ENCODE data around the gene DVL2.

The DVL2 gene

GRCh38 chr17:7239091-7240027 is 5.0 kb upstream of the DVL2 start, which contains the start of gene PHF23 (continued):
- peak; percentile 94 for TF ChIP-seq ZBTB17 (tag by site-specific recombination; IDR thresholded peaks at IDR 0.05)
- TF ChIP-seq ZNF623 (tag by site-specific recombination; IDR thresholded peaks at IDR 0.05) = no peak; the same call in 1 of the 2 replicates
- TF ChIP-seq ZBTB8A (tag by site-specific recombination; IDR thresholded peaks at IDR 0.05) = peak; percentile 35
- TF ChIP-seq, protein P1, sequence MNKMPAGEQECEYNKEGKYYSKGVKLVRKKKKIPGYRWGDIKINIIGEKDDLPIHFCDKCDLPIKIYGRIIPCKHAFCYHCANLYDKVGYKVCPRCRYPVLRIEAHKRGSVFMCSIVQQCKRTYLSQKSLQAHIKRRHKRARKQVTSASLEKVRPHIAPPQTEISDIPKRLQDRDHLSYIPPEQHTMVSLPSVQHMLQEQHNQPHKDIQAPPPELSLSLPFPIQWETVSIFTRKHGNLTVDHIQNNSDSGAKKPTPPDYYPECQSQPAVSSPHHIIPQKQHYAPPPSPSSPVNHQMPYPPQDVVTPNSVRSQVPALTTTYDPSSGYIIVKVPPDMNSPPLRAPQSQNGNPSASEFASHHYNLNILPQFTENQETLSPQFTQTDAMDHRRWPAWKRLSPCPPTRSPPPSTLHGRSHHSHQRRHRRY (tag by site-specific recombination; IDR thresholded peaks at IDR 0.05) = no peak
- TF ChIP-seq ZSCAN16 (tag by site-specific recombination; IDR thresholded peaks at IDR 0.05) = no peak
- TF ChIP-seq, protein P2, sequence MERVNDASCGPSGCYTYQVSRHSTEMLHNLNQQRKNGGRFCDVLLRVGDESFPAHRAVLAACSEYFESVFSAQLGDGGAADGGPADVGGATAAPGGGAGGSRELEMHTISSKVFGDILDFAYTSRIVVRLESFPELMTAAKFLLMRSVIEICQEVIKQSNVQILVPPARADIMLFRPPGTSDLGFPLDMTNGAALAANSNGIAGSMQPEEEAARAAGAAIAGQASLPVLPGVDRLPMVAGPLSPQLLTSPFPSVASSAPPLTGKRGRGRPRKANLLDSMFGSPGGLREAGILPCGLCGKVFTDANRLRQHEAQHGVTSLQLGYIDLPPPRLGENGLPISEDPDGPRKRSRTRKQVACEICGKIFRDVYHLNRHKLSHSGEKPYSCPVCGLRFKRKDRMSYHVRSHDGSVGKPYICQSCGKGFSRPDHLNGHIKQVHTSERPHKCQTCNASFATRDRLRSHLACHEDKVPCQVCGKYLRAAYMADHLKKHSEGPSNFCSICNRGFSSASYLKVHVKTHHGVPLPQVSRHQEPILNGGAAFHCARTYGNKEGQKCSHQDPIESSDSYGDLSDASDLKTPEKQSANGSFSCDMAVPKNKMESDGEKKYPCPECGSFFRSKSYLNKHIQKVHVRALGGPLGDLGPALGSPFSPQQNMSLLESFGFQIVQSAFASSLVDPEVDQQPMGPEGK (tag by site-specific recombination; IDR thresholded peaks at IDR 0.05) = peak; percentile 99
- no peak for TF ChIP-seq ZNF510 (tag by site-specific recombination; IDR thresholded peaks at IDR 0.05; ENCODE audit: insufficient replicate concordance)
- TF ChIP-seq, protein P3, sequence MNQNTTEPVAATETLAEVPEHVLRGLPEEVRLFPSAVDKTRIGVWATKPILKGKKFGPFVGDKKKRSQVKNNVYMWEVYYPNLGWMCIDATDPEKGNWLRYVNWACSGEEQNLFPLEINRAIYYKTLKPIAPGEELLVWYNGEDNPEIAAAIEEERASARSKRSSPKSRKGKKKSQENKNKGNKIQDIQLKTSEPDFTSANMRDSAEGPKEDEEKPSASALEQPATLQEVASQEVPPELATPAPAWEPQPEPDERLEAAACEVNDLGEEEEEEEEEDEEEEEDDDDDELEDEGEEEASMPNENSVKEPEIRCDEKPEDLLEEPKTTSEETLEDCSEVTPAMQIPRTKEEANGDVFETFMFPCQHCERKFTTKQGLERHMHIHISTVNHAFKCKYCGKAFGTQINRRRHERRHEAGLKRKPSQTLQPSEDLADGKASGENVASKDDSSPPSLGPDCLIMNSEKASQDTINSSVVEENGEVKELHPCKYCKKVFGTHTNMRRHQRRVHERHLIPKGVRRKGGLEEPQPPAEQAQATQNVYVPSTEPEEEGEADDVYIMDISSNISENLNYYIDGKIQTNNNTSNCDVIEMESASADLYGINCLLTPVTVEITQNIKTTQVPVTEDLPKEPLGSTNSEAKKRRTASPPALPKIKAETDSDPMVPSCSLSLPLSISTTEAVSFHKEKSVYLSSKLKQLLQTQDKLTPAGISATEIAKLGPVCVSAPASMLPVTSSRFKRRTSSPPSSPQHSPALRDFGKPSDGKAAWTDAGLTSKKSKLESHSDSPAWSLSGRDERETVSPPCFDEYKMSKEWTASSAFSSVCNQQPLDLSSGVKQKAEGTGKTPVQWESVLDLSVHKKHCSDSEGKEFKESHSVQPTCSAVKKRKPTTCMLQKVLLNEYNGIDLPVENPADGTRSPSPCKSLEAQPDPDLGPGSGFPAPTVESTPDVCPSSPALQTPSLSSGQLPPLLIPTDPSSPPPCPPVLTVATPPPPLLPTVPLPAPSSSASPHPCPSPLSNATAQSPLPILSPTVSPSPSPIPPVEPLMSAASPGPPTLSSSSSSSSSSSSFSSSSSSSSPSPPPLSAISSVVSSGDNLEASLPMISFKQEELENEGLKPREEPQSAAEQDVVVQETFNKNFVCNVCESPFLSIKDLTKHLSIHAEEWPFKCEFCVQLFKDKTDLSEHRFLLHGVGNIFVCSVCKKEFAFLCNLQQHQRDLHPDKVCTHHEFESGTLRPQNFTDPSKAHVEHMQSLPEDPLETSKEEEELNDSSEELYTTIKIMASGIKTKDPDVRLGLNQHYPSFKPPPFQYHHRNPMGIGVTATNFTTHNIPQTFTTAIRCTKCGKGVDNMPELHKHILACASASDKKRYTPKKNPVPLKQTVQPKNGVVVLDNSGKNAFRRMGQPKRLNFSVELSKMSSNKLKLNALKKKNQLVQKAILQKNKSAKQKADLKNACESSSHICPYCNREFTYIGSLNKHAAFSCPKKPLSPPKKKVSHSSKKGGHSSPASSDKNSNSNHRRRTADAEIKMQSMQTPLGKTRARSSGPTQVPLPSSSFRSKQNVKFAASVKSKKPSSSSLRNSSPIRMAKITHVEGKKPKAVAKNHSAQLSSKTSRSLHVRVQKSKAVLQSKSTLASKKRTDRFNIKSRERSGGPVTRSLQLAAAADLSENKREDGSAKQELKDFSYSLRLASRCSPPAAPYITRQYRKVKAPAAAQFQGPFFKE (tag by site-specific recombination; IDR thresholded peaks at IDR 0.05; ENCODE audit: borderline replicate concordance) = 0 out of 2 replicates have a peak, but pooled peaks have one; percentile 65
- TF ChIP-seq PRDM1 (tag by site-specific recombination; IDR thresholded peaks at IDR 0.05) = no peak
- no peak for TF ChIP-seq ZNF585B (tag by site-specific recombination; IDR thresholded peaks at IDR 0.05)
- TF ChIP-seq, protein P4, sequence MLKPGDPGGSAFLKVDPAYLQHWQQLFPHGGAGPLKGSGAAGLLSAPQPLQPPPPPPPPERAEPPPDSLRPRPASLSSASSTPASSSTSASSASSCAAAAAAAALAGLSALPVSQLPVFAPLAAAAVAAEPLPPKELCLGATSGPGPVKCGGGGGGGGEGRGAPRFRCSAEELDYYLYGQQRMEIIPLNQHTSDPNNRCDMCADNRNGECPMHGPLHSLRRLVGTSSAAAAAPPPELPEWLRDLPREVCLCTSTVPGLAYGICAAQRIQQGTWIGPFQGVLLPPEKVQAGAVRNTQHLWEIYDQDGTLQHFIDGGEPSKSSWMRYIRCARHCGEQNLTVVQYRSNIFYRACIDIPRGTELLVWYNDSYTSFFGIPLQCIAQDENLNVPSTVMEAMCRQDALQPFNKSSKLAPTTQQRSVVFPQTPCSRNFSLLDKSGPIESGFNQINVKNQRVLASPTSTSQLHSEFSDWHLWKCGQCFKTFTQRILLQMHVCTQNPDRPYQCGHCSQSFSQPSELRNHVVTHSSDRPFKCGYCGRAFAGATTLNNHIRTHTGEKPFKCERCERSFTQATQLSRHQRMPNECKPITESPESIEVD (tag by site-specific recombination; IDR thresholded peaks at IDR 0.05) = no peak
- TF ChIP-seq, protein P5, sequence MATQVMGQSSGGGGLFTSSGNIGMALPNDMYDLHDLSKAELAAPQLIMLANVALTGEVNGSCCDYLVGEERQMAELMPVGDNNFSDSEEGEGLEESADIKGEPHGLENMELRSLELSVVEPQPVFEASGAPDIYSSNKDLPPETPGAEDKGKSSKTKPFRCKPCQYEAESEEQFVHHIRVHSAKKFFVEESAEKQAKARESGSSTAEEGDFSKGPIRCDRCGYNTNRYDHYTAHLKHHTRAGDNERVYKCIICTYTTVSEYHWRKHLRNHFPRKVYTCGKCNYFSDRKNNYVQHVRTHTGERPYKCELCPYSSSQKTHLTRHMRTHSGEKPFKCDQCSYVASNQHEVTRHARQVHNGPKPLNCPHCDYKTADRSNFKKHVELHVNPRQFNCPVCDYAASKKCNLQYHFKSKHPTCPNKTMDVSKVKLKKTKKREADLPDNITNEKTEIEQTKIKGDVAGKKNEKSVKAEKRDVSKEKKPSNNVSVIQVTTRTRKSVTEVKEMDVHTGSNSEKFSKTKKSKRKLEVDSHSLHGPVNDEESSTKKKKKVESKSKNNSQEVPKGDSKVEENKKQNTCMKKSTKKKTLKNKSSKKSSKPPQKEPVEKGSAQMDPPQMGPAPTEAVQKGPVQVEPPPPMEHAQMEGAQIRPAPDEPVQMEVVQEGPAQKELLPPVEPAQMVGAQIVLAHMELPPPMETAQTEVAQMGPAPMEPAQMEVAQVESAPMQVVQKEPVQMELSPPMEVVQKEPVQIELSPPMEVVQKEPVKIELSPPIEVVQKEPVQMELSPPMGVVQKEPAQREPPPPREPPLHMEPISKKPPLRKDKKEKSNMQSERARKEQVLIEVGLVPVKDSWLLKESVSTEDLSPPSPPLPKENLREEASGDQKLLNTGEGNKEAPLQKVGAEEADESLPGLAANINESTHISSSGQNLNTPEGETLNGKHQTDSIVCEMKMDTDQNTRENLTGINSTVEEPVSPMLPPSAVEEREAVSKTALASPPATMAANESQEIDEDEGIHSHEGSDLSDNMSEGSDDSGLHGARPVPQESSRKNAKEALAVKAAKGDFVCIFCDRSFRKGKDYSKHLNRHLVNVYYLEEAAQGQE (tag by site-specific recombination; IDR thresholded peaks at IDR 0.05) = no peak
- TF ChIP-seq ZNF335 (tag by site-specific recombination; conservative IDR thresholded peaks at IDR 0.05) = peak; percentile 79
- TF ChIP-seq, protein P6, sequence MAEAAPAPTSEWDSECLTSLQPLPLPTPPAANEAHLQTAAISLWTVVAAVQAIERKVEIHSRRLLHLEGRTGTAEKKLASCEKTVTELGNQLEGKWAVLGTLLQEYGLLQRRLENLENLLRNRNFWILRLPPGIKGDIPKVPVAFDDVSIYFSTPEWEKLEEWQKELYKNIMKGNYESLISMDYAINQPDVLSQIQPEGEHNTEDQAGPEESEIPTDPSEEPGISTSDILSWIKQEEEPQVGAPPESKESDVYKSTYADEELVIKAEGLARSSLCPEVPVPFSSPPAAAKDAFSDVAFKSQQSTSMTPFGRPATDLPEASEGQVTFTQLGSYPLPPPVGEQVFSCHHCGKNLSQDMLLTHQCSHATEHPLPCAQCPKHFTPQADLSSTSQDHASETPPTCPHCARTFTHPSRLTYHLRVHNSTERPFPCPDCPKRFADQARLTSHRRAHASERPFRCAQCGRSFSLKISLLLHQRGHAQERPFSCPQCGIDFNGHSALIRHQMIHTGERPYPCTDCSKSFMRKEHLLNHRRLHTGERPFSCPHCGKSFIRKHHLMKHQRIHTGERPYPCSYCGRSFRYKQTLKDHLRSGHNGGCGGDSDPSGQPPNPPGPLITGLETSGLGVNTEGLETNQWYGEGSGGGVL (tag by site-specific recombination; IDR thresholded peaks at IDR 0.05) = peak; percentile 100
- TF ChIP-seq ZNF639 (tag by site-specific recombination; IDR thresholded peaks at IDR 0.05) = peak; percentile 12
- no peak for TF ChIP-seq ZNF549 (tag by site-specific recombination; IDR thresholded peaks at IDR 0.05)
- TF ChIP-seq KLF9 (tag by site-specific recombination; IDR thresholded peaks at IDR 0.05; ENCODE audit: low read depth) = peak; percentile 66; the same call in 1 of the 2 replicates
- TF ChIP-seq BCL11B (tag by site-specific recombination; IDR thresholded peaks at IDR 0.05; ENCODE audit: low read depth) = no peak
- peak; percentile 53; the same call in 1 of the 2 replicates for TF ChIP-seq ZXDB (tag by site-specific recombination; IDR thresholded peaks at IDR 0.05)
- TF ChIP-seq ZNF571 (tag by site-specific recombination; IDR thresholded peaks at IDR 0.05) = no peak

Measured in HEK293 (cell line).